ENCODE data around the gene CDX2.

CDX2 gene

DNA sequence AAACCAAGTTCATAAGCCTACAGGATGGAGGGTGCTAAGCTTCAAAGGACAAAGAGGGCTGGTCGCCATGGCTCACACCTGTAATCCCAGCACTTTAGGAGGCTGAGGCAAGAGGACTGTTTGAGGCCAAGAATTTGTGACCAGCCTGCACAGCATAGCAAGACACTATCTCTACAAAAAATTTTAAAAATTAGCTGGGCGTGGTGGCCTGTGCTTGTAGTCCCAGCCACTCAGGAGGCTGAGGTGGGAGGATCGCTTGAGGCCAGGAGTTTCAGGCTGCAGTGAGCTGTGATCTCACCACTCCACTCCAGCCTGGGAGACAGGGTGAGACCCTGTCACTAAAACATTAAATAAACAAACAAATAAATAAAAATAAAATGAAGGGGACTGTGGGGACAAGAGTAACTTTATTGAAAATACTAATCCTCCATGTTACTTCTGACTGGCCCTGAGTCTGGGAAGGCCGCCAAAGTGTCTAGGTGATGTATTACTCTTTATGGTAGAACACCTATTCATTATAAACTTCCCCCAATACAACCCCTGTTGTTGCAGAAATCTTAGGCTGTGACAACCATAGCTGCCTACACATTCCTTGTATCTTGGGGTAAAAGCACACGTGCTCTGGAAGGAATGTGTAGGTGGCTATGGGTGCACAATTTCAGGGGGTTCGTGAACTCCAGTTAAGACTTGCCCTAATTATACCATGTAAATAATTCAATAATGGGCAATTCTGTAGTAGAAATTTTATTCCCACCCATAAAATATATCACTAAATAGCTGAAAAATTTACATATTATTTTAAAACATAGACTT, 34.0 kb upstream of the CDX2 start:
- TF ChIP-seq, protein P1, sequence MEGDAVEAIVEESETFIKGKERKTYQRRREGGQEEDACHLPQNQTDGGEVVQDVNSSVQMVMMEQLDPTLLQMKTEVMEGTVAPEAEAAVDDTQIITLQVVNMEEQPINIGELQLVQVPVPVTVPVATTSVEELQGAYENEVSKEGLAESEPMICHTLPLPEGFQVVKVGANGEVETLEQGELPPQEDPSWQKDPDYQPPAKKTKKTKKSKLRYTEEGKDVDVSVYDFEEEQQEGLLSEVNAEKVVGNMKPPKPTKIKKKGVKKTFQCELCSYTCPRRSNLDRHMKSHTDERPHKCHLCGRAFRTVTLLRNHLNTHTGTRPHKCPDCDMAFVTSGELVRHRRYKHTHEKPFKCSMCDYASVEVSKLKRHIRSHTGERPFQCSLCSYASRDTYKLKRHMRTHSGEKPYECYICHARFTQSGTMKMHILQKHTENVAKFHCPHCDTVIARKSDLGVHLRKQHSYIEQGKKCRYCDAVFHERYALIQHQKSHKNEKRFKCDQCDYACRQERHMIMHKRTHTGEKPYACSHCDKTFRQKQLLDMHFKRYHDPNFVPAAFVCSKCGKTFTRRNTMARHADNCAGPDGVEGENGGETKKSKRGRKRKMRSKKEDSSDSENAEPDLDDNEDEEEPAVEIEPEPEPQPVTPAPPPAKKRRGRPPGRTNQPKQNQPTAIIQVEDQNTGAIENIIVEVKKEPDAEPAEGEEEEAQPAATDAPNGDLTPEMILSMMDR (IDR thresholded peaks at IDR 0.05; ENCODE audit: low read depth, low read length) = no peak
- H3K4me3 ChIP-seq (ENCODE audit: low read depth, low read length) = no peak overlapping the region

DNA sequence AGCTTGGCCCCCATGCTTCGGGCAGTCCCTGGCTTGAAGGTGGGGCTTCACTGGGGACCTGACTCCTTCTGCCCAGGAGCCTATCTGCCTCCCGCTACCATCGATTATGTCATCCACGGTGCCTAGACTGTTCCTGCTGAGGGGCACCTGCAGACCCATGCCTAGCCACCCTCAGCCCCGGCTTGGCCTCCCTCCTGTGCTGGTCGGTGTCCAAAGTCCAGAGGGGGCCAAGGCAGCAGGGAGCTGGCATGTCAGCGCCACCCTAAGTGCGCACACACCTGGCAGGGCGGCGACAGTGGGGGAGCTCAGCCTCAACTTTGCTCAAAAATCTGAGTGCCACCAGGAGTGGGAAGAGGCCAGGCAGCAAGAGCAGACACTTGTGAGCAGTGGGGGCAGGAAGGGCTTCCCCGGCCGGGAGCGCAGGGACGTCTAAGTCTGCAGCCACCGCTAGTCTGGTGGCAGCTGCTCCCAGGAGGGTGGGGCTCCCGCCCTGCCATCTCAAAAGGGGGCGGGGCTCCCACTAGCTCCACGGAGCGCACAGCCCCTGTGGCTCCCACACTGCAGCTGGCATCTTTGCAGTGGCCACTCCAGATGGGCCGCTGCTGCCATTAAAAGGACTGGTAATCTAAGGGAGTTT, 32.8 kb upstream of the CDX2 start:
- no peak overlapping the region for H3K4me3 ChIP-seq (ENCODE audit: low read depth, low read length)

DNA sequence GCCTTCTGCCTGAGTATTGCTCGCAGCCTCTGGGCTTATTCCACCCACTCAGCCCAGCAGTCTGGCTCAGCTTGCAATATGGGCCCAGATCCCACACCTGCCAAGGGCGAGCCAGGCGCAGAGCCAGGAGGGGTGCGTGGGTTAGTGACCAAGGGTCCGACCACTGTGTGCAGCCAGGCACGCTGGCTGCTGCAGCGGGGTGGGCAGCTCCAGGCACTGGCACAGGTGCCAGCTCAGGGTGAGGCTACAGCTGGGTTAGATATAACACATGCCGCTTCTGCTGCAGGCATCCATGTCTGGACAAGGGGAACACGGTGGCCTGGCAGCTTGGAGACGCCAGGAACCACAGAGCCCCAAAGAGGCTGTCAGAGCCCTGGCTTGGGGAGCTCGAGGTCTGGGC, 31.9 kb upstream of the CDX2 start:
- no peak overlapping the region for H3K4me3 ChIP-seq (ENCODE audit: low read depth, low read length)
- TF ChIP-seq, protein P1 (IDR thresholded peaks at IDR 0.05; ENCODE audit: low read depth, low read length) = no peak

More for the DNA sequence above, 32.8 kb upstream of the CDX2 start:
- TF ChIP-seq, protein P1 (IDR thresholded peaks at IDR 0.05; ENCODE audit: low read depth, low read length) = no peak

DNA sequence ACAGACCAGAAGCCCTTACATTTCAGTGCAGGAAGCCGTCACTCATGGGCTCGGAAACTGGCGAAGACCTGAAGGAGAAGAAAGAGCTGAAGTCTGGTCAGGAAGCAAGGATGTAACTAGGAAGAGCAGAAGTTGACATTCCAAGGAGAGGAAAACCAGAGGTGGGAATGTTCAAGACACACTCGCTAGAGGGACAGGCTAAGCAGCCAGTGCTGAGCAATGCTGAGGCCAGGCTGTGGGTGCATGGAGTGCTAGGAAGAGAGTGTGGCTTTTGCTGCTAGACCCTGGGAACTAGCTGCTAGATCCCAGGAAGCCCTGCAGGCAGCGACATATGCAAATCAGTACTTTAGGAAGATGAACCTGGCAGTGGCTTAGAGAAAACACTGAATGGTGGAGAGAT, 31.5 kb upstream of the CDX2 start:
- no peak overlapping the region for H3K4me3 ChIP-seq (ENCODE audit: low read depth, low read length)
- TF ChIP-seq, protein P1 (IDR thresholded peaks at IDR 0.05; ENCODE audit: low read depth, low read length) = no peak

DNA sequence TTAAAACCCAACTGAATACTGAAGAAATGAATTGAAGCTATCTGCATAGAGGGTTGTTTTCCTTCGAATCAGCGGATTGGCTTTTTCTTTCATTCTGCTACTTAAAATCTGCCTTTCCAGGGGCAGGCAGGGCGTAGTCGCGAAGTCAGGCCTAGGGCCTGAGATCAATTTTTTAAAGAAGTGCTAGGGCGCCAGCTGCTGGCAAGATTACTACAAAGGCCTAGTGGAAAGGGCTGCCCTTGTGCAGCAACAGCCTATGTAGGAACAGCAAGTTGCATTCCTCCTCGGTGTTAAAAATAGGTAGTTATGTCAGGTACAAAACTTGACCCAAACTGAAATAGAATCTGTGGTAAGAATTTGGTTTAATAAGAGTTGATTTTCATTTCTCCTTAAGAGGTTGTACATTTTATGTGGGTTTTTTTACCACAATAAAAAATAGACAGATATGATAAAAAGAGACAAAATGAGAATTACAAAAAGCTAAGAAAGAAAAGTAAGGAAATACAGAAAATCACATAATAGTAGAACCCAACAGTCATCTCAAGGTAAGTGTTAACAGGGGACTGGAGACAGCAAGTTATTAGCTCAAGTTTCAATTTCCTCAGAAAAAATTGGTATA, 28.9 kb upstream of the CDX2 start:
- TF ChIP-seq, protein P1 (IDR thresholded peaks at IDR 0.05; ENCODE audit: low read depth, low read length) = peak; percentile 55
- no peak overlapping the region for H3K4me3 ChIP-seq (ENCODE audit: low read depth, low read length)

DNA sequence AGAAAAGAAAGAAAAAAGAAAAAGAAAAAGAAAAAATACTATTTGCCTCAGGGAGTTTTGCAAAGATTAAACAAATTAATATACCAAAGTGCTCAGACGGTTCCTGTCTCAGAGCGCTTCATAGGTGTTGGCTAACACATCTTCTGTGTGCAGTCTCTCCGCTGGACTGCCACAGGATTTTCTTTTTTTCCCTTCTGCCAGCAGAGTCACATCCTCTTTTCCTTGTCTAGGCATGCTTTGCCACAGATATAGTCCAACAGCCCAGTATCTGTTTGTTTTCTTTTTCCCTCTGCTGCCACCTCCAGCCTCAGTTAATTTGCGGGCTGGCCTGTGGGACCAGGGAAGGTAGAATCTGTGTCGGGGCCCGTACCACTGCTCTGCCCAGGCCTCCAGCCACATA, 22.8 kb upstream of the CDX2 start:
- H3K4me3 ChIP-seq (ENCODE audit: low read depth, low read length) = no peak overlapping the region
- TF ChIP-seq, protein P1 (IDR thresholded peaks at IDR 0.05; ENCODE audit: low read depth, low read length) = no peak

DNA sequence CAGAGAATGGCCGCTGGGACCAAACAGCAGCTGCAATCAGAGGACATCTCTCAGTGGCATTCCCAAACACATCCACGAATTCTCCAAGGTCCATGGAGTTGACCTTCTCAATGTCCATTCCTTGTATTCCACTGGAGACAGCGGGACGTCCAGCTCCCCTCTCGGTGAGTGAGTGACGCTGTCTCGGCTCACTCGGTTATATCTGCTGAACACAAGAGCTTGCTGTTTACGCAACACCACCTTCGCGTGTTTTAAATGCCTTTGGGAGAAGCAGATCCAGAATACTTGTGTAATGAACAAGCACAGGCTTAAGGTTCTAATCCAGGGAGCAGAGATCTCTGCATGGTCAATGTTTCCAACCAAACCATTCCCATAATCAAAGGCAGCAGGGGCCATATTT, 19.4 kb upstream of the CDX2 start, which contains the start of gene URAD:
TSS of gene URAD (minus strand) at position 174 of the 400 bp plus-strand sequence. CDS start at position 118, 56 bp downstream.
- TF ChIP-seq, protein P1 (IDR thresholded peaks at IDR 0.05; ENCODE audit: low read depth, low read length) = no peak
- H3K4me3 ChIP-seq (ENCODE audit: low read depth, low read length) = no peak within 1 kb of the TSS

Measured in WI38 (cell line).